ENCODE measurements around the gene SERPINA10. TPM values are rescaled to one million over a fixed set of nuclear protein-coding genes. Genes with fewer than 3 reads are reported as not detected.

SERPINA10 gene
- total and polyA plus RNA-seq, 2 of the 13 experiments (the other 11 are each of a cell fraction or from before 2014, with no cell fraction given): 20.1 to 20.2 TPM

GRCh38 chr14:94320243-94320642 lies 27.2 kb upstream of the SERPINA10 start (continued):
- no peak for TF ChIP-seq TEF (CRISPR knock-in tag; IDR thresholded peaks at IDR 0.05)
- no peak for TF ChIP-seq ZNF569 (CRISPR knock-in tag; IDR thresholded peaks at IDR 0.05; ENCODE audit: borderline replicate concordance)
- TF ChIP-seq CBX1 (IDR thresholded peaks at IDR 0.05; ENCODE audit: low read depth): no peak
- no peak for TF ChIP-seq ZNF3 (CRISPR knock-in tag; IDR thresholded peaks at IDR 0.05)
- no peak for TF ChIP-seq SP5 (CRISPR knock-in tag; IDR thresholded peaks at IDR 0.05; ENCODE audit: borderline replicate concordance, low read depth)
- TF ChIP-seq NCOR1 (IDR thresholded peaks at IDR 0.05; ENCODE audit: borderline replicate concordance, low read length): no peak
- no peak for TF ChIP-seq SETDB1 (CRISPR knock-in tag; IDR thresholded peaks at IDR 0.05; ENCODE audit: borderline replicate concordance)
- TF ChIP-seq THAP11 (CRISPR knock-in tag; IDR thresholded peaks at IDR 0.05): peak; percentile 63
- TF ChIP-seq ZNF24 (IDR thresholded peaks at IDR 0.05): no peak
- TF ChIP-seq, protein P1, sequence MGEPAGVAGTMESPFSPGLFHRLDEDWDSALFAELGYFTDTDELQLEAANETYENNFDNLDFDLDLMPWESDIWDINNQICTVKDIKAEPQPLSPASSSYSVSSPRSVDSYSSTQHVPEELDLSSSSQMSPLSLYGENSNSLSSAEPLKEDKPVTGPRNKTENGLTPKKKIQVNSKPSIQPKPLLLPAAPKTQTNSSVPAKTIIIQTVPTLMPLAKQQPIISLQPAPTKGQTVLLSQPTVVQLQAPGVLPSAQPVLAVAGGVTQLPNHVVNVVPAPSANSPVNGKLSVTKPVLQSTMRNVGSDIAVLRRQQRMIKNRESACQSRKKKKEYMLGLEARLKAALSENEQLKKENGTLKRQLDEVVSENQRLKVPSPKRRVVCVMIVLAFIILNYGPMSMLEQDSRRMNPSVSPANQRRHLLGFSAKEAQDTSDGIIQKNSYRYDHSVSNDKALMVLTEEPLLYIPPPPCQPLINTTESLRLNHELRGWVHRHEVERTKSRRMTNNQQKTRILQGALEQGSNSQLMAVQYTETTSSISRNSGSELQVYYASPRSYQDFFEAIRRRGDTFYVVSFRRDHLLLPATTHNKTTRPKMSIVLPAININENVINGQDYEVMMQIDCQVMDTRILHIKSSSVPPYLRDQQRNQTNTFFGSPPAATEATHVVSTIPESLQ (CRISPR knock-in tag; conservative IDR thresholded peaks at IDR 0.05): no peak
- TF ChIP-seq AHR (CRISPR knock-in tag; IDR thresholded peaks at IDR 0.05): no peak
- TF ChIP-seq PHF5A (CRISPR knock-in tag; IDR thresholded peaks at IDR 0.05; ENCODE audit: low read depth, unreplicated experiment): no peak
- TF ChIP-seq, protein P2, sequence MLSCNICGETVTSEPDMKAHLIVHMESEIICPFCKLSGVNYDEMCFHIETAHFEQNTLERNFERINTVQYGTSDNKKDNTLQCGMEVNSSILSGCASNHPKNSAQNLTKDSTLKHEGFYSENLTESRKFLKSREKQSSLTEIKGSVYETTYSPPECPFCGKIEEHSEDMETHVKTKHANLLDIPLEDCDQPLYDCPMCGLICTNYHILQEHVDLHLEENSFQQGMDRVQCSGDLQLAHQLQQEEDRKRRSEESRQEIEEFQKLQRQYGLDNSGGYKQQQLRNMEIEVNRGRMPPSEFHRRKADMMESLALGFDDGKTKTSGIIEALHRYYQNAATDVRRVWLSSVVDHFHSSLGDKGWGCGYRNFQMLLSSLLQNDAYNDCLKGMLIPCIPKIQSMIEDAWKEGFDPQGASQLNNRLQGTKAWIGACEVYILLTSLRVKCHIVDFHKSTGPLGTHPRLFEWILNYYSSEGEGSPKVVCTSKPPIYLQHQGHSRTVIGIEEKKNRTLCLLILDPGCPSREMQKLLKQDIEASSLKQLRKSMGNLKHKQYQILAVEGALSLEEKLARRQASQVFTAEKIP (CRISPR knock-in tag; IDR thresholded peaks at IDR 0.05; ENCODE audit: borderline replicate concordance): no peak
- no peak for TF ChIP-seq YEATS4 (CRISPR knock-in tag; IDR thresholded peaks at IDR 0.05; ENCODE audit: borderline replicate concordance)
- no peak for TF ChIP-seq ZFP90 (CRISPR knock-in tag; IDR thresholded peaks at IDR 0.05; ENCODE audit: borderline replicate concordance)
- TF ChIP-seq ZNF501 (CRISPR knock-in tag; IDR thresholded peaks at IDR 0.05): 0 out of 2 replicates have a peak, but pooled peaks have one; percentile 14
- TF ChIP-seq RBM22 (optimal IDR thresholded peaks at IDR 0.05; ENCODE audit: low read length): no peak
- TF ChIP-seq ARID5B (CRISPR knock-in tag; IDR thresholded peaks at IDR 0.05): peak; percentile 32; the same call in 1 of the 2 replicates
- no peak for TF ChIP-seq ZNF790 (CRISPR knock-in tag; IDR thresholded peaks at IDR 0.05; ENCODE audit: borderline replicate concordance)
- TF ChIP-seq SMC3 (IDR thresholded peaks at IDR 0.05; ENCODE audit: low read length): no peak
- no peak for TF ChIP-seq RBAK (CRISPR knock-in tag; IDR thresholded peaks at IDR 0.05)
- 0 out of 2 replicates have a peak, but pooled peaks have one; percentile 44 for TF ChIP-seq SP2 (CRISPR knock-in tag; IDR thresholded peaks at IDR 0.05)
- TF ChIP-seq MEF2D (CRISPR knock-in tag; IDR thresholded peaks at IDR 0.05): 0 out of 2 replicates have a peak, but pooled peaks have one; percentile 44

All from HepG2 (cell line).